Heart left ventricle (tissue), 16 donors: ENCODE results near the gene SSR1. TPM values are rescaled to one million over a fixed set of nuclear protein-coding genes. Genes with fewer than 3 reads are reported as not detected.

Experiments used
- ATAC-seq, 4 donors: fragments of 200-7000 bp; cut with Tn5 transposase; one replicate each; pipeline ENCODE4 v1.9.1; 2020 to 2022; ENCODE audit warnings: moderate library complexity in 4 of 4, mild to moderate bottlenecking in 3 of 4, moderate number of reproducible peaks in 1 of 4
- DNase-seq, 5 donors: peaks; one replicate each; pipeline ENCODE4 v3.0.0-alpha.2; 2020
- H3K27ac ChIP-seq, 12 donors: fragments of 200-600 bp; sonication (generic) in 4 of 12; one replicate each; pipeline versions ENCODE4 v1.5.0 to v1.8.0; 2016 to 2022; ENCODE audit warnings: mild to moderate bottlenecking in 2 of 12
- H3K27me3 ChIP-seq, 9 donors: fragments of 200-600 bp; sonication (generic) in 2 of 9; one replicate each; pipeline versions ENCODE4 v1.5.1 to v1.8.0; 2016 to 2022; ENCODE audit warnings: mild to moderate bottlenecking in 3 of 9
- H3K36me3 ChIP-seq, 9 donors: fragments of 200-600 bp; sonication (generic) in 2 of 9; one replicate each; pipeline versions ENCODE4 v1.5.0 to v1.8.0; 2018 to 2022; ENCODE audit warnings: mild to moderate bottlenecking in 2 of 9
- H3K4me1 ChIP-seq, 12 donors: fragments of 200-600 bp; sonication (generic) in 4 of 12; one replicate each; pipeline versions ENCODE4 v1.5.0 to v1.8.0; 2016 to 2022; ENCODE audit warnings: mild to moderate bottlenecking in 3 of 12
- H3K4me3 ChIP-seq, 12 donors: fragments of 200-600 bp; sonication (generic) in 4 of 12; one replicate each; pipeline versions ENCODE4 v1.5.0 to v1.8.0; 2017 to 2022; ENCODE audit warnings: mild to moderate bottlenecking in 9 of 12, moderate library complexity in 4 of 12
- H3K9me3 ChIP-seq, 12 donors: fragments of 200-600 bp; sonication (generic) in 4 of 12; one replicate each; pipeline versions ENCODE4 v1.5.0 to v1.8.0; 2016 to 2022; ENCODE audit warnings: mild to moderate bottlenecking in 1 of 12
- CTCF ChIP-seq, 12 donors: fragments of 200-600 bp; sonication (generic) in 4 of 12; IDR thresholded peaks; one replicate each; pipeline versions ENCODE4 v1.5.0 to v1.8.0; 2018 to 2022; ENCODE audit warnings: antibody characterized with exemption in 12 of 12, mild to moderate bottlenecking in 5 of 12
- POLR2A ChIP-seq, 2 donors: fragments of 450-650 bp; IDR thresholded peaks; one replicate each; pipeline ENCODE4 v1.6.1; 2017; ENCODE audit warnings: antibody characterized with exemption in 2 of 2, mild to moderate bottlenecking in 2 of 2, moderate library complexity in 2 of 2
- WGBS, 4 donors: extraction: QIAGEN DNeasy Blood & Tissue Kit in 2 of 4; methylation state at CpG; one replicate each; pipeline versions ENCODE4 v1.1.5 to v1.1.7; 2013 to 2018; 5-methylcytosine and 5-hydroxymethylcytosine counted together
- intact Hi-C, 10 donors: fragments of 100-400 bp; cut with DNase I; formaldehyde crosslinking; loops; one replicate each; pipeline versions ENCODE4 v1.11.1 to v1.14.2; 2022
- polyA plus RNA-seq, 2 donors: library from polyadenylated mRNA; stranded (reverse); fragments of 200-250 nt; gene quantifications; one replicate each; pipeline ENCODE4 v1.2.3, GENCODE V29; 2013
- total RNA-seq, 9 donors: library from RNA; depleted of rRNA in 2 of 9; stranded (reverse); fragments of >200 nt in 2 of 9; fragmentation: NEBNext Ultra II Directional in 3 of 9; extraction: Animal tissue kit (Norgen Biotek cat#: 25700) in 3 of 9; gene quantifications; one replicate each; pipeline versions ENCODE4 v1.1.0 to v1.2.4, GENCODE V29; 2016 to 2023
- donor health status: ischemic (EF 13 %, LVEDD 7.1; RV severe dilation, severe dysfunction).
- donor health status: healthy with polysubstance abuse.
- donor health status: DM: no; HTN: yes; CAD: no.
- donor health status: DM: no; HTN: no; CAD: no.
- donor health status: ischemic (EF 25% LVEDD 6.9; RV normal size, moderate dysfunction).
- donor health status: ischemic (EF 25% LVEDD 5.7; RV mildly dilated, moderate dysfunction).
- donor health status: healthy.
- donor health status: DM: yes; HTN: yes; CAD: no.
- donor health status: ischemic (EF 35%, LVEDD 5.7; RV mildly dilated, moderate dysfunction).
- donor health status: nonischemic (EF 11% LVEDD 7.7; RV severe dilation, severe dysfunction).
- donor health status: DM: yes; HTN: yes; CAD: no.
- donor health status: PGD.
- donor health status: ischemic (EF 29% LVEDD 5.4; RV normal size, mild dysfunction).
- donor health status: nonischemic (EF 23%, LVEDD 6.1; RV moderate dilation, normal function).

Gene SSR1
- total and polyA plus RNA-seq, 11 donors: 8.6 to 106 (median 67.9) TPM

GRCh38 chr6:7298113-7298512, 14.9 kb downstream of the SSR1 start:
- no peak overlapping the region for H3K27ac ChIP-seq
- peaks cover 0 to 100% (median 97%) of the 10 kb centered on the region in 9 donors for H3K36me3 ChIP-seq
- no peaks in the 10 kb centered on the region for H3K9me3 ChIP-seq
- DNase-seq (no peak), ATAC-seq (no peak)
- TF ChIP-seq CTCF (IDR thresholded peaks at IDR 0.05) (no peak), POLR2A (IDR thresholded peaks at IDR 0.05) (no peak)
- H3K27me3 ChIP-seq: no peaks in the 10 kb centered on the region
- intact Hi-C loops: loop anchor here in 2 of 10 donors (5.0 to 10.0 kb wide), 2 partner anchors 97 to 314 kb away; no protein-coding TSS in a partner anchor
- no peak overlapping the region for H3K4me3 ChIP-seq
- no peaks in the 10 kb centered on the region for H3K4me1 ChIP-seq
- WGBS, 4 donors: 89 to 94% (median 92%) methylated on average over 1 of the region's 1 CpG

- peaks cover 0 to 100% (median 96%) of the 10 kb centered on the region in 9 donors for H3K36me3 ChIP-seq
- no peak for ATAC-seq
- DNase-seq: no peak
- H3K9me3 ChIP-seq: no peaks in the 10 kb centered on the region
- no peak overlapping the region for H3K27ac ChIP-seq
- peaks cover 0 to 7% (median 0%) of the 10 kb centered on the region in 12 donors for H3K4me1 ChIP-seq
- no peaks in the 10 kb centered on the region for H3K27me3 ChIP-seq
- intact Hi-C loops: loop anchor here in 2 of 10 donors (5.0 to 10.0 kb wide), 2 partner anchors 98 to 316 kb away; no protein-coding TSS in a partner anchor
- TF ChIP-seq POLR2A (IDR thresholded peaks at IDR 0.05) (no peak), CTCF (IDR thresholded peaks at IDR 0.05) (no peak)
- H3K4me3 ChIP-seq: no peak overlapping the region
- 85 to 97% (median 86%) methylated on average over 2 of the region's 2 CpGs for WGBS, 4 donors
Observed at GRCh38 chr6:7296602-7297001, 16.4 kb downstream of the SSR1 start.

- Histone ChIP-seq H3K9me3 (no peaks in the 10 kb centered on the region), H3K4me3 (no peak overlapping the region), H3K27ac (no peak overlapping the region), H3K27me3 (no peaks in the 10 kb centered on the region), H3K36me3 (peaks cover 0 to 100% (median 96%) of the 10 kb centered on the region in 9 donors), H3K4me1 (peaks cover 0 to 7% (median 0%) of the 10 kb centered on the region in 12 donors)
- intact Hi-C loops: loop anchor here in 2 of 10 donors (5.0 to 10.0 kb wide), 2 partner anchors 99 to 316 kb away; no protein-coding TSS in a partner anchor
- TF ChIP-seq CTCF (IDR thresholded peaks at IDR 0.05): no peak
- no peak for TF ChIP-seq POLR2A (IDR thresholded peaks at IDR 0.05)
- no peak for DNase-seq
- WGBS, 4 donors: 75 to 95% (median 94%) methylated on average over 3 of the region's 3 CpGs
- no peak for ATAC-seq
Observed at GRCh38 chr6:7295916-7296315, 17.1 kb downstream of the SSR1 start.

- intact Hi-C loops: loop anchor here in 2 of 10 donors (5.0 to 10.0 kb wide), 2 partner anchors 102 to 320 kb away; no protein-coding TSS in a partner anchor
- peaks cover 0 to 100% (median 96%) of the 10 kb centered on the region in 9 donors for H3K36me3 ChIP-seq
- H3K27me3 ChIP-seq: no peaks in the 10 kb centered on the region
- no peak for TF ChIP-seq CTCF (IDR thresholded peaks at IDR 0.05)
- TF ChIP-seq POLR2A (IDR thresholded peaks at IDR 0.05): no peak
- peak overlapping the region in 11 of 12 donors; percentile 2 to 68 (median 21) for H3K27ac ChIP-seq
- H3K4me1 ChIP-seq: peaks cover 0 to 7% (median 0%) of the 10 kb centered on the region in 12 donors
- no peaks in the 10 kb centered on the region for H3K9me3 ChIP-seq
- no peak overlapping the region for H3K4me3 ChIP-seq
- 65 to 74% (median 71%) methylated on average over 6 of the region's 6 CpGs for whole genome bisulfite sequencing, 4 donors
- ATAC-seq (peak in 3 of 4 donors; percentile 62 to 90 (median 64)), DNase-seq (no peak)
Observed at GRCh38 chr6:7292596-7293255, 20.3 kb downstream of the SSR1 start.
